Measurements from ENCODE around the gene IL4I1. TPM values are rescaled to one million over a fixed set of nuclear protein-coding genes. Genes with fewer than 3 reads are reported as not detected.

The IL4I1 gene
- total and polyA plus RNA-seq, 2 of the 8 experiments (the other 6 are each of a cell fraction or from before 2014, with no cell fraction given) = 0.41 to 0.76 TPM

- peaks cover 0 to 16% of the 10 kb centered on the region in 2 experiments; a peak in 2 of 4 replicates for H3K79me2 ChIP-seq (ENCODE audit: control insufficient read depth in 1 of 2, insufficient read depth in 2 of 2, low read length in 2 of 2)
- no peaks in the 10 kb centered on the region for H3K27me3 ChIP-seq (replicated peaks in 1 of 4; ENCODE audit: control insufficient read depth in 3 of 4, extremely low read depth in 1 of 4, insufficient read depth in 3 of 4, low read length in 3 of 4)
- no peak overlapping the region for H3K4me2 ChIP-seq (ENCODE audit: insufficient read depth in 1 of 2, low read depth in 2 of 2, low read length in 2 of 2)
- peaks cover 34 to 80% (median 58%) of the 10 kb centered on the region in 4 experiments for H3K36me3 ChIP-seq (ENCODE audit: control insufficient read depth in 2 of 4, insufficient read depth in 4 of 4, low read length in 3 of 4)
- CTCF ChIA-PET (ENCODE audit: partially characterized antibody) = interaction anchor here (0.9 to 1.0 kb wide), 3 partner anchors 15 to 60 kb away, joined by 3 to 4 read pairs (median 3); no protein-coding TSS in a partner anchor
- no peak overlapping the region for H3K4ac ChIP-seq (replicated peaks; ENCODE audit: insufficient read length, low read depth, low read length)
- H3K4me1 ChIP-seq (replicated peaks in 1 of 4; ENCODE audit: control insufficient read depth in 3 of 4, insufficient read depth in 4 of 4, low read length in 3 of 4) = peaks cover 0 to 7% (median 2%) of the 10 kb centered on the region in 4 experiments; a peak in 4 of 7 replicates
- TF ChIP-seq KDM5A (IDR thresholded peaks at IDR 0.05; ENCODE audit: low read length) (no peak), RFX5 (IDR thresholded peaks at IDR 0.05; ENCODE audit: borderline replicate concordance, low read depth, low read length) (no peak), SIRT6 (IDR thresholded peaks at IDR 0.05; ENCODE audit: low read length) (no peak), POLR2AphosphoS5 (IDR thresholded peaks at IDR 0.05; ENCODE audit: low read depth, low read length) (peak; percentile 62; the same call in 1 of the 2 replicates), TBP (IDR thresholded peaks at IDR 0.05; ENCODE audit: low read depth, low read length) (no peak), RAD21 (IDR thresholded peaks at IDR 0.05 in 1 of 2, conservative IDR thresholded peaks at IDR 0.05 in 1 of 2; ENCODE audit: low read depth in 2 of 2, low read length in 2 of 2) (no peak), RXRA (IDR thresholded peaks at IDR 0.05; ENCODE audit: insufficient read depth, low read depth, low read length) (no peak), POLR2A (IDR thresholded peaks at IDR 0.05; ENCODE audit: control extremely low read depth in 1 of 2, low read depth in 2 of 2, low read length in 2 of 2) (peak in 1 of 2 experiments; percentile 12; a peak in 1 of 3 replicates)
- no peak overlapping the region for H4K5ac ChIP-seq (ENCODE audit: insufficient read length, low read depth, low read length)
- H2BK20ac ChIP-seq (ENCODE audit: low read length) = no peak overlapping the region
- no peak overlapping the region for H2AK5ac ChIP-seq (ENCODE audit: low read depth, low read length)
- no peak overlapping the region for H3K14ac ChIP-seq (ENCODE audit: insufficient read length)
- no peak overlapping the region for H2AFZ ChIP-seq (ENCODE audit: low read length)
- no peak overlapping the region for H2BK12ac ChIP-seq (ENCODE audit: low read depth, low read length)
- POLR2A ChIA-PET (ENCODE audit: partially characterized antibody) = interaction anchor here (0.9 to 12.4 kb wide), 12 partner anchors 7 to 171 kb away, joined by 3 to 247 read pairs (median 4); partner anchors contain the start of genes ADM5, AKT1S1, MED25 and PTOV1
- no peak overlapping the region for H3K4me3 ChIP-seq (ENCODE audit: extremely low read depth in 1 of 4, insufficient read depth in 2 of 4, low read depth in 3 of 4, low read length in 4 of 4)
- 88% methylated on average over 14 of the region's 17 CpGs; no CpG with 5 or more reads in 1 of the 2 experiments for WGBS, 2 experiments (ENCODE audit: extremely low coverage in 1 of 2, insufficient coverage in 1 of 2, insufficient read length in 1 of 2, insufficient replicate concordance in 2 of 2, low coverage in 1 of 2, low lambda C conversion rate in 2 of 2, missing lambda C conversion rate in 1 of 2)
- no peak overlapping the region for H2BK15ac ChIP-seq (ENCODE audit: low read length)
- DNase-seq (ENCODE audit: low read depth in 1 of 2, low spot score in 2 of 2) (no peak), FAIRE-seq (no peak)
- peak overlapping the region; percentile 44 for H2BK5ac ChIP-seq (ENCODE audit: low read depth, low read length)
- H3K9ac ChIP-seq (replicated peaks in 1 of 4; ENCODE audit: extremely low read depth in 1 of 4, low read depth in 3 of 4, low read length in 3 of 4) = no peak overlapping the region
- H3K9me3 ChIP-seq (ENCODE audit: insufficient read depth in 2 of 2, low read depth in 1 of 2, low read length in 1 of 2) = no peaks in the 10 kb centered on the region
- no peak overlapping the region for H4K91ac ChIP-seq (replicated peaks; ENCODE audit: insufficient read length, low read length)
- H4K20me1 ChIP-seq (replicated peaks in 1 of 2; ENCODE audit: control insufficient read depth in 1 of 2, insufficient read depth in 2 of 2, low read length in 2 of 2) = peaks cover 36 to 52% of the 10 kb centered on the region in 2 experiments
- no peaks in the 10 kb centered on the region for H3K23me2 ChIP-seq (ENCODE audit: low read depth, low read length)
- H3K79me1 ChIP-seq (ENCODE audit: low read depth, low read length) = peaks cover 12% of the 10 kb centered on the region
- H3K23ac ChIP-seq (ENCODE audit: insufficient read length) = no peak overlapping the region
- no peak overlapping the region for H2BK120ac ChIP-seq (replicated peaks; ENCODE audit: low read depth, low read length)
- H3K18ac ChIP-seq (ENCODE audit: extremely low read depth, low read length) = no peak overlapping the region
- no peak overlapping the region for H3K27ac ChIP-seq (ENCODE audit: low read depth, low read length)
- no peak overlapping the region for H3K56ac ChIP-seq (replicated peaks; ENCODE audit: insufficient read length, low read depth, low read length)
- no peak overlapping the region for H4K8ac ChIP-seq (ENCODE audit: extremely low read depth, insufficient read depth, low read length)
These were observed 36.2 kb downstream of the IL4I1 start for GRCh38 chr19:49860336-49861102.

All from H1 (cell line).